LNCAP (cell line): Measurements from ENCODE around the gene AKAP7.

Experiments used
- CTCF ChIP-seq: fragments of 450-650 bp; IDR thresholded peaks from 2 replicates; pipeline ENCODE4 v1.5.1; 2017; ENCODE audit warnings: mild to moderate bottlenecking

AKAP7 gene

GRCh38 chr6:131258010-131258652 lies 122.9 kb downstream of the AKAP7 start:
- no peak for TF ChIP-seq CTCF

DNA sequence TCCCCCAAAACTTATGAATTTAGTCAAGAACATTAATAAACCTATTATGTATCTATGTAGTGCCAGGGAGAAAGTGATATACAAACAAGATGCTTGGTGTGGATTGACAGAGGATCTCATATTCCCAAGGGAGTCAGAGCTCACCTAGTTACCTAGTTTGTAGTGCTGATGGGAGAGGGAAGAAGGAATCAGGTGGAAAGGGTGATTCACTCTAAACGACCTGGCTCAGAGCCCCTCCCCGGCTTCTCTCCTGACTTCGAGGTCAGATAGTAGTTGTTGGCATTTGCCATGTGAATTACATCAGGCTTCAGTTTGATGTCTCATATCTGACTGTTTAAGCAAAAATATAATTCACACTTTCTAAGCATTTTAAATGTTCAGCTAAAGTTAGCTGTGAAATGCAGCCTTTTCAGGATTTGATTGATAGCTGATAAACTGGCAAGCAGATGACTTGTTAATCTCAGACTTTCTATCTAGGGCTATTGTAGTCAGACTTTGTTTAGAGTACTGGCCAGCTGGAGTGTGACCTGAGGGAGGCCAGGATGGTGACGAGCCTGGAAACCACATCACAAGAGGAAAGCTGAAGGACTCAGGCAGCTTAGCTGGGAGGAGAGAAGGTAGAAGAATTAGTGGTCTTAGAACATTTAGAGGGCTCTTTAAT lies 123.7 kb downstream of the AKAP7 start:
- TF ChIP-seq CTCF: no peak

GRCh38 chr6:131262060-131262459 lies 126.8 kb downstream of the AKAP7 start:
- no peak for TF ChIP-seq CTCF

- TF ChIP-seq CTCF: no peak
Measured at GRCh38 chr6:131265939-131266338, 130.7 kb downstream of the AKAP7 start.

- no peak for TF ChIP-seq CTCF
Measured at GRCh38 chr6:131268303-131268702, 133.0 kb downstream of the AKAP7 start.

GRCh38 chr6:131269565-131270391 lies 134.5 kb downstream of the AKAP7 start:
- TF ChIP-seq CTCF: no peak

GRCh38 chr6:131270534-131270933 lies 135.3 kb downstream of the AKAP7 start:
- TF ChIP-seq CTCF: no peak
